K562 (cell line): ENCODE results near the gene FAM227B. TPM values are rescaled to one million over a fixed set of nuclear protein-coding genes. Genes with fewer than 3 reads are reported as not detected.

ENCODE experiments used
- ATAC-seq: fragments of 200-7000 bp; cut with Tn5 transposase; 3 replicates; pipeline ENCODE4 v1.9.1; 2020; ENCODE audit warnings: moderate library complexity
- BruUV-seq: library from RNA; stranded (reverse); fragments of 400-500 nt; replicated peaks from 2 replicates; lab custom pipeline; 2021; lab: Mats Ljungman, UMichigan
- CTCF ChIA-PET: fragments of 300-600 bp; formaldehyde crosslinking; extraction: SDS; loops from one replicate; lab custom pipeline; 2021; ENCODE audit warnings: low intra/inter-chr PET ratio; lab: Yijun Ruan, JAX
- POLR2A ChIA-PET: fragments of 300-600, 350-650 bp; sonication (Branson Sonifier 250); formaldehyde crosslinking; extraction: SDS; loops from one replicate; lab custom pipeline; 2021; ENCODE audit warnings: antibody characterized with exemption, inconsistent platforms; lab: Yijun Ruan, JAX
- DNase-seq, 4 experiments: peaks; one replicate each; pipeline versions ENCODE4 v3.0.0 to v3.0.0-alpha.2; 2011 to 2018; ENCODE audit warnings: low spot score in 3 of 4, mixed read lengths in 3 of 4; ENCODE audit errors: extremely low read depth in 1 of 4
- FAIRE-seq: peaks from 2 replicates; lab custom pipeline; 2011; peaks lifted over from hg19 to GRCh38; lab: Jason Lieb, UNC
- H2AFZ ChIP-seq: 2 replicates; pipeline ENCODE4 v1.6.0; 2011; ENCODE audit warnings: low read depth, low read length, control low read depth, inconsistent platforms
- H3K27ac ChIP-seq: fragments of 200-600 bp; 3 replicates; pipeline ENCODE4 v1.8.0; 2011; ENCODE audit warnings: low read depth, mild to moderate bottlenecking, control low read depth, inconsistent platforms, low read length, moderate library complexity, mixed read lengths; ENCODE audit errors: extremely low read depth
- H3K27me3 ChIP-seq, 2 experiments: fragments of 300-600 bp in 1 of 2; 2 replicates in 1 of 2; 3 replicates in 1 of 2; pipeline versions ENCODE4 v1.6.0 to v1.8.0; 2011; ENCODE audit warnings: inconsistent platforms in 2 of 2, low read length in 2 of 2, mild to moderate bottlenecking in 1 of 2, mixed read lengths in 1 of 2, moderate library complexity in 1 of 2; ENCODE audit not compliant: control insufficient read depth in 2 of 2, insufficient read depth in 2 of 2
- H3K36me3 ChIP-seq: fragments of 300-600 bp; 3 replicates; pipeline ENCODE4 v1.8.0; 2011; ENCODE audit warnings: mild to moderate bottlenecking, low read length, inconsistent platforms; ENCODE audit not compliant: control insufficient read depth, insufficient read depth
- H3K4me1 ChIP-seq, 2 experiments: fragments of 200-600 bp in 1 of 2; replicated peaks in 1 of 2; 2 replicates in 1 of 2; 3 replicates in 1 of 2; pipeline versions ENCODE4 v1.5.1 to v1.8.0; 2011; ENCODE audit warnings: inconsistent platforms in 2 of 2, low read length in 2 of 2, mild to moderate bottlenecking in 1 of 2, mixed read lengths in 1 of 2, moderate library complexity in 1 of 2; ENCODE audit not compliant: control insufficient read depth in 2 of 2, insufficient read depth in 2 of 2
- H3K4me2 ChIP-seq: 2 replicates; pipeline ENCODE4 v1.6.1; 2011; ENCODE audit warnings: low read length, control low read depth, inconsistent platforms, mixed read lengths; ENCODE audit not compliant: insufficient read depth
- H3K4me3 ChIP-seq: fragments of 200-600 bp; sonication (generic), shearing (Covaris generic); 2 replicates; pipeline ENCODE4 v1.5.1; 2016; ENCODE audit warnings: control low read depth, inconsistent platforms
- H3K79me2 ChIP-seq: fragments of 200-600 bp; 3 replicates; pipeline ENCODE4 v1.8.0; 2011; ENCODE audit warnings: low read length, inconsistent platforms; ENCODE audit not compliant: control insufficient read depth, insufficient read depth
- H3K9ac ChIP-seq, 2 experiments: 2 replicates each; pipeline versions ENCODE4 v1.6.0 to v1.6.1; 2011; ENCODE audit warnings: low read depth in 2 of 2, low read length in 2 of 2, control low read depth in 1 of 2, inconsistent platforms in 1 of 2, mild to moderate bottlenecking in 1 of 2, mixed read lengths in 1 of 2; ENCODE audit not compliant: insufficient read depth in 1 of 2
- H3K9me1 ChIP-seq: one replicate; pipeline ENCODE4 v1.6.0; 2011; ENCODE audit warnings: inconsistent platforms, mild to moderate bottlenecking, low read length, moderate library complexity; ENCODE audit not compliant: control insufficient read depth, insufficient read depth
- H3K9me3 ChIP-seq: replicated peaks from 2 replicates; pipeline ENCODE4 v1.5.1; 2011; ENCODE audit warnings: low read depth, low read length, inconsistent platforms; ENCODE audit not compliant: control insufficient read depth, insufficient read depth
- H4K20me1 ChIP-seq: replicated peaks from 2 replicates; pipeline ENCODE4 v1.6.1; 2011; ENCODE audit warnings: low read length, inconsistent platforms, mixed read lengths; ENCODE audit not compliant: control insufficient read depth, insufficient read depth
- BRD9 ChIP-seq: fragments of 450-650 bp; IDR thresholded peaks from 2 replicates; pipeline ENCODE4 v1.6.1; 2018; ENCODE audit warnings: low read depth; ENCODE audit not compliant: partially characterized antibody
- CBFA2T2 ChIP-seq: fragments of 450-650 bp; conservative IDR thresholded peaks from 2 replicates; pipeline ENCODE4 v1.6.1; 2017; ENCODE audit warnings: mild to moderate bottlenecking
- DMBX1 ChIP-seq: fragments of 250-450 bp; sonication (Bioruptor Pico); IDR thresholded peaks from 2 replicates; pipeline ENCODE4 v1.8.0; 2022; ENCODE audit warnings: inconsistent platforms, mild to moderate bottlenecking, moderate library complexity, borderline replicate concordance
- ERF ChIP-seq: fragments of 450-650 bp; formaldehyde crosslinking; IDR thresholded peaks from 2 replicates; pipeline ENCODE4 v1.4.0; 2020; ENCODE audit warnings: mild to moderate bottlenecking, mixed read lengths
- FOXA1 ChIP-seq: fragments of 450-650 bp; IDR thresholded peaks from 2 replicates; pipeline ENCODE4 v1.6.1; 2016; ENCODE audit warnings: mild to moderate bottlenecking, borderline replicate concordance
- FOXM1 ChIP-seq, 2 experiments: fragments of 450-650 bp in 1 of 2; sonication (generic) in 1 of 2; formaldehyde crosslinking in 1 of 2; IDR thresholded peaks; 2 replicates each; pipeline versions ENCODE4 v1.6.1 to v1.9.0; 2017 to 2022; ENCODE audit warnings: low read depth in 2 of 2, mild to moderate bottlenecking in 2 of 2, missing genetic modification reagents in 1 of 2, moderate library complexity in 1 of 2
- GABPB1 ChIP-seq: sonication (generic); formaldehyde crosslinking; IDR thresholded peaks from 2 replicates; pipeline ENCODE4 v1.8.0; 2022; ENCODE audit warnings: mild to moderate bottlenecking, missing genetic modification reagents
- GTF2F1 ChIP-seq: IDR thresholded peaks from 2 replicates; pipeline ENCODE4 v1.6.1; 2011; ENCODE audit warnings: low read depth, low read length, improper control_type of control experiment
- HDAC6 ChIP-seq: IDR thresholded peaks from 2 replicates; pipeline ENCODE4 v1.6.1; 2012; ENCODE audit warnings: low read depth, mild to moderate bottlenecking, control low read depth, inconsistent platforms, low read length, moderate library complexity
- RFX5 ChIP-seq: IDR thresholded peaks from 2 replicates; pipeline ENCODE4 v1.6.1; 2011; ENCODE audit warnings: low read depth, mild to moderate bottlenecking, improper control_type of control experiment, low read length
- RNF2 ChIP-seq: sonication (generic); IDR thresholded peaks from 2 replicates; pipeline ENCODE4 v1.6.1; 2016
- TARDBP ChIP-seq: fragments of 450-650 bp; IDR thresholded peaks from 2 replicates; pipeline ENCODE4 v1.6.1; 2016
- ZNF174 ChIP-seq: fragments of 250-450 bp; sonication (Bioruptor Pico); IDR thresholded peaks from 2 replicates; pipeline ENCODE4 v1.4.0; 2020; ENCODE audit warnings: mild to moderate bottlenecking
- ZNF764 ChIP-seq: fragments of 250-450 bp; sonication (Bioruptor Pico); IDR thresholded peaks from 2 replicates; pipeline ENCODE4 v1.4.0; 2020; ENCODE audit warnings: low read depth, mild to moderate bottlenecking, moderate library complexity
- in situ Hi-C: fragments of 300-500 bp; cut with MboI; formaldehyde crosslinking; loops from 4 replicates; pipeline ENCODE4 v1.15.0; 2018; ENCODE audit warnings: inconsistent platforms, mixed read lengths
- intact Hi-C: fragments of 100-400 bp; cut with micrococcal nuclease; formaldehyde crosslinking; loops from 2 replicates; pipeline ENCODE4 v1.14.2; 2022
- polyA plus RNA-seq, 8 experiments: library from polyadenylated mRNA; depleted of rRNA in 4 of 8; stranded (reverse) in 5 of 8; unstranded in 3 of 8; fragments of >200 nt; fragmentation: Nextera tagmentation in 2 of 8; fragmentation: Illumina TruSeq in 1 of 8; extraction: Ambion mirVana in 2 of 8; extraction: Trizol in 1 of 8; gene quantifications; 2 replicates each; pipeline versions ENCODE4 v1.2.1 to v1.2.3, GENCODE V29; 2011 to 2014; ENCODE audit warnings: inconsistent platforms in 1 of 8, missing spikeins in 1 of 8
- total RNA-seq, 7 experiments: library from RNA; depleted of rRNA in 6 of 7; stranded (reverse); fragments of >200 nt in 6 of 7; fragmentation: Illumina TruSeq in 2 of 7; extraction: Trizol in 2 of 7; gene quantifications; 2 replicates each; pipeline versions ENCODE4 v1.2.1 to v1.2.3, GENCODE V29; 2011 to 2021; ENCODE audit warnings: low replicate concordance in 1 of 7
- TF ChIP-seq, protein P1 (sequence below): fragments of 250-450 bp; sonication (Bioruptor Pico); IDR thresholded peaks from 2 replicates; pipeline ENCODE4 v1.8.0; 2022; ENCODE audit warnings: inconsistent platforms
- TF ChIP-seq, protein P2 (sequence below): fragments of 250-450 bp; sonication (Bioruptor Pico); IDR thresholded peaks from 2 replicates; pipeline ENCODE4 v1.5.1; 2021; ENCODE audit warnings: mild to moderate bottlenecking
- TF ChIP-seq, protein P3 (sequence below): fragments of 450-650 bp; IDR thresholded peaks from 2 replicates; pipeline ENCODE4 v1.6.1; 2016; ENCODE audit warnings: missing biosample characterization, missing genetic modification characterization

The FAM227B gene
- total and polyA plus RNA-seq, 9 of the 15 experiments (the other 6 are each of a cell fraction or from before 2014, with no cell fraction given) = 5.1 to 12.5 (median 11.2) TPM

DNA sequence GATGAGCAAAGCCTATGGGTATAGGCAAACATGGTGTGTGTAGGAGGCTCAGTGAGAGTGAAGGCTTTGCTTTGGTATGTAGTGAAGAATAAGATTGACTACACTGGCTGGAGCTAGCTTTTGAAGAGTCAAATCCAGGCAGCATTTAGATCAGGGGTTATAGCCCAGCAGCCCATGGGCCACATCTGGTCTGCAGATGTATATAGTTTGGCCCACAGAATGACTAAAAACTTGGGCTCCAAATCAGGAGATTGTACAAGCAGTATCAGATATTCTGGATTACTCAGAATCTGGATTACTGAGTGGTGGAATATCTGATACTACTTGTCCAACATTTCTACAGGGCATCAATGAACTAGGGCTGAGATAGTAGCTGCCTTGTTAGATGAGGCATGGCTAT is 290.5 kb downstream of the FAM227B start (continued):
- TF ChIP-seq, protein P1, sequence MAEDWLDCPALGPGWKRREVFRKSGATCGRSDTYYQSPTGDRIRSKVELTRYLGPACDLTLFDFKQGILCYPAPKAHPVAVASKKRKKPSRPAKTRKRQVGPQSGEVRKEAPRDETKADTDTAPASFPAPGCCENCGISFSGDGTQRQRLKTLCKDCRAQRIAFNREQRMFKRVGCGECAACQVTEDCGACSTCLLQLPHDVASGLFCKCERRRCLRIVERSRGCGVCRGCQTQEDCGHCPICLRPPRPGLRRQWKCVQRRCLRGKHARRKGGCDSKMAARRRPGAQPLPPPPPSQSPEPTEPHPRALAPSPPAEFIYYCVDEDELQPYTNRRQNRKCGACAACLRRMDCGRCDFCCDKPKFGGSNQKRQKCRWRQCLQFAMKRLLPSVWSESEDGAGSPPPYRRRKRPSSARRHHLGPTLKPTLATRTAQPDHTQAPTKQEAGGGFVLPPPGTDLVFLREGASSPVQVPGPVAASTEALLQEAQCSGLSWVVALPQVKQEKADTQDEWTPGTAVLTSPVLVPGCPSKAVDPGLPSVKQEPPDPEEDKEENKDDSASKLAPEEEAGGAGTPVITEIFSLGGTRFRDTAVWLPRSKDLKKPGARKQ = no peak
- TF ChIP-seq FOXA1 (no peak), BRD9 (no peak)

DNA sequence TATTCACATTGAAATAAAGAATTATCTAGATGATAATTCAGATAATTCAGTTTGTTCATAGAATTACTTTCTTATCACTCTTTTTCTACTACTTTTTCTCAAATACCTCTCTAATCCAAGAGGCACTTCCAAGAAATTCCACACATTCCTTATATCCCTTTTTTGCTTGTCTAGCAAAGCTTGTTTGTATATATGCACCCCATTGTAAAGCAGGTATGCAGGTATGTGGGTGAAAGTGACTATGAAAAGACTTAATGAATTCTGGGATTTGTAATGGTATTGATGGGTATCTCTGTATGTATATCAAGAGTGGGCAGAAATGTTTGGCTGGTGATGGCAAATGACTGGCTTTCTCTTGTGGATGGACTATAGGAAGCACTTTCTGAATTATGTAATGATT is 291.7 kb downstream of the FAM227B start:
- in situ Hi-C loops (no loop called here), intact Hi-C loops (no loop called here)
- CTCF ChIA-PET = interaction anchor here (0.5 kb wide), 1 partner anchor 20 kb away, joined by 3 read pairs; no protein-coding TSS in a partner anchor
- Histone ChIP-seq H3K27me3 (no peaks in the 10 kb centered on the region), H3K36me3 (peaks cover 24% of the 10 kb centered on the region; the same call in 2 of the 3 replicates), H3K27ac (no peak overlapping the region), H2AFZ (no peak overlapping the region), H3K4me3 (no peak overlapping the region), H3K4me2 (no peak overlapping the region), H3K4me1 (no peaks in the 10 kb centered on the region), H4K20me1 (no peaks in the 10 kb centered on the region), H3K9ac (no peak overlapping the region), H3K9me3 (no peaks in the 10 kb centered on the region), H3K79me2 (no peaks in the 10 kb centered on the region), H3K9me1 (no peaks in the 10 kb centered on the region)
- no TSS peak for BruUV-seq
- ATAC-seq (no peak), DNase-seq (no peak), FAIRE-seq (no peak)
- TF ChIP-seq, protein P2, sequence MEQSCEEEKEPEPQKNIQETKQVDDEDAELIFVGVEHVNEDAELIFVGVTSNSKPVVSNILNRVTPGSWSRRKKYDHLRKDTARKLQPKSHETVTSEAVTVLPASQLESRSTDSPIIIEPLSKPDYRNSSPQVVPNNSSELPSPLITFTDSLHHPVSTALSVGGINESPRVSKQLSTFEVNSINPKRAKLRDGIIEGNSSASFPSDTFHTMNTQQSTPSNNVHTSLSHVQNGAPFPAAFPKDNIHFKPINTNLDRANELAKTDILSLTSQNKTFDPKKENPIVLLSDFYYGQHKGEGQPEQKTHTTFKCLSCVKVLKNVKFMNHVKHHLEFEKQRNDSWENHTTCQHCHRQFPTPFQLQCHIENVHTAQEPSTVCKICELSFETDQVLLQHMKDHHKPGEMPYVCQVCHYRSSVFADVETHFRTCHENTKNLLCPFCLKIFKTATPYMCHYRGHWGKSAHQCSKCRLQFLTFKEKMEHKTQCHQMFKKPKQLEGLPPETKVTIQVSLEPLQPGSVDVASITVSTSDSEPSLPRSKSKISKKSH (CRISPR knock-in tag) = no peak
- TF ChIP-seq ERF (CRISPR knock-in tag) (no peak), ZNF174 (CRISPR knock-in tag) (no peak), CBFA2T2 (no peak), HDAC6 (no peak), ZNF764 (CRISPR knock-in tag) (no peak), GTF2F1 (no peak), GABPB1 (CRISPR knock-in tag) (no peak), TARDBP (no peak), FOXM1 (IDR thresholded peaks at IDR 0.05; ENCODE audit: low read depth) (no peak), FOXM1 (CRISPR knock-in tag; IDR thresholded peaks at IDR 0.05; ENCODE audit: low read depth) (no peak), RNF2 (no peak), DMBX1 (CRISPR knock-in tag) (no peak), RFX5 (no peak)
- TF ChIP-seq, protein P3, sequence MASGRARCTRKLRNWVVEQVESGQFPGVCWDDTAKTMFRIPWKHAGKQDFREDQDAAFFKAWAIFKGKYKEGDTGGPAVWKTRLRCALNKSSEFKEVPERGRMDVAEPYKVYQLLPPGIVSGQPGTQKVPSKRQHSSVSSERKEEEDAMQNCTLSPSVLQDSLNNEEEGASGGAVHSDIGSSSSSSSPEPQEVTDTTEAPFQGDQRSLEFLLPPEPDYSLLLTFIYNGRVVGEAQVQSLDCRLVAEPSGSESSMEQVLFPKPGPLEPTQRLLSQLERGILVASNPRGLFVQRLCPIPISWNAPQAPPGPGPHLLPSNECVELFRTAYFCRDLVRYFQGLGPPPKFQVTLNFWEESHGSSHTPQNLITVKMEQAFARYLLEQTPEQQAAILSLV = no peak
- POLR2A ChIA-PET = interaction anchor here (0.7 kb wide), 1 partner anchor 17 kb away, joined by 3 read pairs; no protein-coding TSS in a partner anchor
